Measurements from ENCODE around the gene PPARD.
A peak's percentile ranks its signal among the peaks of the same experiment; 100 is the strongest.

DNA sequence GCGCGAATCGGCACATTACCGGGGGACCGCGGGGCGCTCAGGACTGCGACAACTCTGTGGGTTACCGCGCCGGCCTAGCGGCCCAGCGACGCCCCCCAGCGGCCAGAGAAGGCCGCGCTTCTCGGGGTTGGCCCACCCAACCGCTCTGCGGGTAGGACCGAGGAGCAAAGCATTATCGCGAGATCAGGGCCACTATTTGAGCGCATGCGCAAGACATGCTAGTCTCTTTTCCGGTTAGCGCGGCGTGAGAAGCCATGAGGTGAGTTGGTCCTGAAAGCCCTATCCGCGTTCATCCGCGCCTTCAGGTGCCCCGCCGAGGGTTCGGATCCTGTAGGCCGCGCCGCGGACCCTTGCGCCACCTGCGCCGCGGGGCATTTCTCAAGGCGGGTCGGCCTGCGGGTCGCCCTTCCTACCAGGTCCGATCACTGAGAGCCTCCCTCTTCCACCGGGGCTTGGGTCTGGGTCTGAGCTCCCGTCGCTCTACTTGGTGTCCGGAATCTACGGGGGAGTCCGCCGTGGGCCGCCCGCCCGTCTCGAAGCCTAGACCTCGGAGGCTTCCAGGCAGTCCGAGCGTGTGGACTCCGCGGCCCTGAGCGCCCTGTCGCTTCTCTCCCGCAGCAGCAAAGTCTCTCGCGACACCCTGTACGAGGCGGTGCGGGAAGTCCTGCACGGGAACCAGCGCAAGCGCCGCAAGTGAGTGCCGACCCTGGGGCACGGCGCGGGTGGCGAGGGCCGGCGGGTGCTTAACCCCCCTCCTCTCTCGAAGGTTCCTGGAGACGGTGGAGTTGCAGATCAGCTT is 126.0 kb downstream of the PPARD start, which contains the start of gene RPL10A:
- TF ChIP-seq, protein P1, sequence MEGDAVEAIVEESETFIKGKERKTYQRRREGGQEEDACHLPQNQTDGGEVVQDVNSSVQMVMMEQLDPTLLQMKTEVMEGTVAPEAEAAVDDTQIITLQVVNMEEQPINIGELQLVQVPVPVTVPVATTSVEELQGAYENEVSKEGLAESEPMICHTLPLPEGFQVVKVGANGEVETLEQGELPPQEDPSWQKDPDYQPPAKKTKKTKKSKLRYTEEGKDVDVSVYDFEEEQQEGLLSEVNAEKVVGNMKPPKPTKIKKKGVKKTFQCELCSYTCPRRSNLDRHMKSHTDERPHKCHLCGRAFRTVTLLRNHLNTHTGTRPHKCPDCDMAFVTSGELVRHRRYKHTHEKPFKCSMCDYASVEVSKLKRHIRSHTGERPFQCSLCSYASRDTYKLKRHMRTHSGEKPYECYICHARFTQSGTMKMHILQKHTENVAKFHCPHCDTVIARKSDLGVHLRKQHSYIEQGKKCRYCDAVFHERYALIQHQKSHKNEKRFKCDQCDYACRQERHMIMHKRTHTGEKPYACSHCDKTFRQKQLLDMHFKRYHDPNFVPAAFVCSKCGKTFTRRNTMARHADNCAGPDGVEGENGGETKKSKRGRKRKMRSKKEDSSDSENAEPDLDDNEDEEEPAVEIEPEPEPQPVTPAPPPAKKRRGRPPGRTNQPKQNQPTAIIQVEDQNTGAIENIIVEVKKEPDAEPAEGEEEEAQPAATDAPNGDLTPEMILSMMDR (IDR thresholded peaks at IDR 0.05 in 4 of 5, conservative IDR thresholded peaks at IDR 0.05 in 1 of 5), result peak; percentile 98 to 99 (median 98)
- peak; percentile 97 to 98 for TF ChIP-seq POLR2A (IDR thresholded peaks at IDR 0.05)

Data from gastrocnemius medialis (tissue), 4 donors.